ENCODE data around the gene STK16. TPM values are rescaled to one million over a fixed set of nuclear protein-coding genes. Genes with fewer than 3 reads are reported as not detected.

The STK16 gene
- total and polyA plus RNA-seq, 2 of the 4 experiments (the other 2 are of a cell fraction): 44.4 to 50.1 TPM

- H3K14ac ChIP-seq (replicated peaks; ENCODE audit: low read depth, low read length): peak within 1 kb of the TSS; percentile 88
- H3K9ac ChIP-seq (ENCODE audit: low read depth, low read length): peak within 1 kb of the TSS; percentile 77
- WGBS, 2 experiments (ENCODE audit: extremely low coverage in 2 of 2, insufficient read length in 1 of 2): 3% methylated on average over 32 of the region's 71 CpGs; no CpG with 5 or more reads in 1 of the 2 experiments
- ChIA-PET CTCF (interaction anchor here (0.8 to 0.9 kb wide), 2 partner anchors 13 to 76 kb away, joined by 3 read pairs; partner anchors contain the start of gene ZFAND2B), POLR2A (ENCODE audit: unreplicated experiment) (no interaction called here)
- peak within 1 kb of the TSS; percentile 97 for H2AK9ac ChIP-seq (replicated peaks; ENCODE audit: low read depth, low read length, poor library complexity)
- no peaks in the 10 kb centered on the region for H3K27me3 ChIP-seq (ENCODE audit: control insufficient read depth, insufficient read depth, low read length)
- peaks cover 6% of the 10 kb centered on the region for H3K9me1 ChIP-seq (ENCODE audit: insufficient read depth, low read length)
- peak within 1 kb of the TSS; percentile 53; the same call in 1 of the 2 replicates for H2BK20ac ChIP-seq (ENCODE audit: low read depth, low read length)
- H4K91ac ChIP-seq (ENCODE audit: insufficient read depth, low read depth, low read length): peak within 1 kb of the TSS; percentile 97
- H2AFZ ChIP-seq (replicated peaks; ENCODE audit: low read length, poor library complexity): peak within 1 kb of the TSS; percentile 91
- in situ Hi-C loops (cut with MboI; ENCODE audit: low sequenced_read_pairs) (no loop called here), dilution Hi-C loops (cut with HindIII; ENCODE audit: low sequenced_read_pairs, unreplicated experiment) (no loop called here), intact Hi-C loops (cut with micrococcal nuclease) (loop anchor here (1.0 to 2.0 kb wide), 3 partner anchors 59 to 79 kb away; partner anchors contain the start of genes DNAJB2 and NHEJ1)
- H2BK15ac ChIP-seq (ENCODE audit: low read depth, low read length): peak within 1 kb of the TSS; percentile 41; the same call in 1 of the 3 replicates
- peak within 1 kb of the TSS; percentile 82; the same call in 1 of the 2 replicates for H3K56ac ChIP-seq (ENCODE audit: extremely low read depth, insufficient read depth, low read length)
- peak within 1 kb of the TSS; percentile 98 for H3K23ac ChIP-seq (ENCODE audit: low read depth, low read length)
- H3K79me1 ChIP-seq (ENCODE audit: low read depth in 1 of 2, low read length in 2 of 2): peaks cover 8 to 31% of the 10 kb centered on the region in 2 experiments; a peak in 3 of 4 replicates
- H4K5ac ChIP-seq (ENCODE audit: low read depth, low read length): peak within 1 kb of the TSS; percentile 78
- H2AK5ac ChIP-seq (ENCODE audit: low read depth, low read length): peak within 1 kb of the TSS; percentile 90
- peaks cover 11% of the 10 kb centered on the region for H4K20me1 ChIP-seq (ENCODE audit: insufficient read depth, low read length)
- peak within 1 kb of the TSS; percentile 54 for H3K4me3 ChIP-seq (ENCODE audit: insufficient read depth, low read depth, low read length)
- H3K18ac ChIP-seq (ENCODE audit: low read depth, low read length): peak within 1 kb of the TSS; percentile 81
- peak within 1 kb of the TSS; percentile 98 for H3K4ac ChIP-seq (ENCODE audit: low read depth, low read length)
- H4K8ac ChIP-seq (ENCODE audit: low read depth in 2 of 2, low read length in 2 of 2): peak within 1 kb of the TSS; percentile 16 to 87; a peak in 3 of 4 replicates
- peaks cover 50% of the 10 kb centered on the region for H3K36me3 ChIP-seq (ENCODE audit: control insufficient read depth, insufficient read depth, low read length)
- H3K4me1 ChIP-seq (ENCODE audit: control insufficient read depth, insufficient read depth, low read length): peaks cover 5% of the 10 kb centered on the region; the same call in 1 of the 2 replicates
- peak within 1 kb of the TSS; percentile 93 for H3K4me2 ChIP-seq (ENCODE audit: low read depth, low read length)
- TF ChIP-seq FOS (IDR thresholded peaks at IDR 0.05; ENCODE audit: low read depth, low read length): no peak
- peak; percentile 83 for TF ChIP-seq BHLHE40 (IDR thresholded peaks at IDR 0.05; ENCODE audit: low read depth, low read length)
- no peak; the same call in 1 of the 2 replicates for TF ChIP-seq POLR2A (IDR thresholded peaks at IDR 0.05; ENCODE audit: low read depth, low read length)
- TF ChIP-seq CHD1 (IDR thresholded peaks at IDR 0.05; ENCODE audit: low read depth, low read length): no peak
- no peak for TF ChIP-seq NFE2L2 (IDR thresholded peaks at IDR 0.05; ENCODE audit: low read depth, low read length)
- TF ChIP-seq MXI1 (IDR thresholded peaks at IDR 0.05; ENCODE audit: borderline replicate concordance, low read depth, low read length): peak; percentile 84
- TF ChIP-seq RFX5 (IDR thresholded peaks at IDR 0.05; ENCODE audit: low read depth, low read length): no peak
- TF ChIP-seq RCOR1 (IDR thresholded peaks at IDR 0.05; ENCODE audit: insufficient replicate concordance, low read length): no peak
- peak; percentile 52; the same call in 1 of the 2 replicates for TF ChIP-seq MAZ (IDR thresholded peaks at IDR 0.05; ENCODE audit: borderline replicate concordance, low read depth, low read length)
- no peak for TF ChIP-seq CTCF (conservative IDR thresholded peaks at IDR 0.05; ENCODE audit: low read depth, low read length)
- TF ChIP-seq USF2 (IDR thresholded peaks at IDR 0.05; ENCODE audit: low read depth, low read length): peak; percentile 98
- TF ChIP-seq MAFK (IDR thresholded peaks at IDR 0.05; ENCODE audit: low read depth, low read length): no peak
- no peak for TF ChIP-seq SMC3 (IDR thresholded peaks at IDR 0.05; ENCODE audit: low read depth, low read length)
- peak within 1 kb of the TSS; percentile 92 for H3K27ac ChIP-seq (ENCODE audit: insufficient read depth, low read length)
- DNase-seq (peak; percentile 90), ATAC-seq (ENCODE audit: low read depth) (peak; percentile 89)
- H2BK120ac ChIP-seq (ENCODE audit: low read depth, low read length): peak within 1 kb of the TSS; percentile 90
- no TSS peak for BruUV-seq (replicated peaks)
- H3K9me3 ChIP-seq (ENCODE audit: control insufficient read depth, insufficient read depth, low read length): no peaks in the 10 kb centered on the region
- H2BK5ac ChIP-seq (ENCODE audit: low read depth, low read length, poor library complexity, severe bottlenecking): peak within 1 kb of the TSS; percentile 91
Observed at GRCh38 chr2:219218732-219219701, 26.3 kb upstream of the STK16 start, which contains the start of gene ABCB6. Gene ABCB6, minus strand, starts transcription at chr2:219218958. Its CDS starts 285 bp downstream, at chr2:219218673.

All from IMR-90 (cell line).